ENCODE results near the gene LTBP2.

LTBP2 gene

GRCh38 chr14:74582910-74583581, 29.0 kb downstream of the LTBP2 start:
- H3K4me3 ChIP-seq (ENCODE audit: control insufficient read depth, low read depth, low read length) = no peak overlapping the region
- no peak for DNase-seq (ENCODE audit: low read depth)
- TF ChIP-seq CTCF (IDR thresholded peaks at IDR 0.05; ENCODE audit: control insufficient read depth, insufficient read depth, low read depth, low read length, missing control alignments) = no peak

- no peak for DNase-seq (ENCODE audit: low read depth)
- no peak overlapping the region for H3K4me3 ChIP-seq (ENCODE audit: control insufficient read depth, low read depth, low read length)
- TF ChIP-seq CTCF (IDR thresholded peaks at IDR 0.05; ENCODE audit: control insufficient read depth, insufficient read depth, low read depth, low read length, missing control alignments) = no peak
Observed at GRCh38 chr14:74580275-74580672, 31.8 kb downstream of the LTBP2 start.

- TF ChIP-seq CTCF (IDR thresholded peaks at IDR 0.05; ENCODE audit: control insufficient read depth, insufficient read depth, low read depth, low read length, missing control alignments) = no peak
- H3K4me3 ChIP-seq (ENCODE audit: control insufficient read depth, low read depth, low read length) = no peak overlapping the region
- DNase-seq (ENCODE audit: low read depth) = no peak
Observed at GRCh38 chr14:74579447-74580274, 32.4 kb downstream of the LTBP2 start.

GRCh38 chr14:74578479-74578878, 33.6 kb downstream of the LTBP2 start:
- DNase-seq (ENCODE audit: low read depth) = no peak
- no peak for TF ChIP-seq CTCF (IDR thresholded peaks at IDR 0.05; ENCODE audit: control insufficient read depth, insufficient read depth, low read depth, low read length, missing control alignments)
- H3K4me3 ChIP-seq (ENCODE audit: control insufficient read depth, low read depth, low read length) = no peak overlapping the region

GRCh38 chr14:74577948-74578275, 34.1 kb downstream of the LTBP2 start:
- no peak for TF ChIP-seq CTCF (IDR thresholded peaks at IDR 0.05; ENCODE audit: control insufficient read depth, insufficient read depth, low read depth, low read length, missing control alignments)
- H3K4me3 ChIP-seq (ENCODE audit: control insufficient read depth, low read depth, low read length) = no peak overlapping the region

GRCh38 chr14:74577247-74577947, 34.6 kb downstream of the LTBP2 start:
- no peak overlapping the region for H3K4me3 ChIP-seq (ENCODE audit: control insufficient read depth, low read depth, low read length)
- no peak for DNase-seq (ENCODE audit: low read depth)
- TF ChIP-seq CTCF (IDR thresholded peaks at IDR 0.05; ENCODE audit: control insufficient read depth, insufficient read depth, low read depth, low read length, missing control alignments) = no peak

More at GRCh38 chr14:74577948-74578275, 34.1 kb downstream of the LTBP2 start:
- no peak for DNase-seq (ENCODE audit: low read depth)
